HepG2 (cell line): Measurements from ENCODE around the gene ATP9B. TPM values are rescaled to one million over a fixed set of nuclear protein-coding genes. Genes with fewer than 3 reads are reported as not detected.

ENCODE experiments used
- DZIP1 ChIP-seq: sonication (generic); formaldehyde crosslinking; IDR thresholded peaks from 2 replicates; pipeline ENCODE4 v1.5.0; 2020; ENCODE audit warnings: mild to moderate bottlenecking, missing genetic modification reagents
- NFIB ChIP-seq: sonication (generic); formaldehyde crosslinking; IDR thresholded peaks from 2 replicates; pipeline ENCODE4 v1.9.0; 2021; ENCODE audit warnings: missing genetic modification reagents, mild to moderate bottlenecking, borderline replicate concordance
- RBM22 ChIP-seq: fragments of 200-400 bp; formaldehyde crosslinking; optimal IDR thresholded peaks from 2 replicates; pipeline ENCODE3; 2017; ENCODE audit warnings: mild to moderate bottlenecking, low read length, moderate library complexity
- SPEN ChIP-seq: sonication (generic); formaldehyde crosslinking; IDR thresholded peaks from 2 replicates; pipeline ENCODE4 v1.5.1; 2020; ENCODE audit warnings: low read depth, mild to moderate bottlenecking, missing genetic modification reagents
- TCF12 ChIP-seq, 2 experiments: fragments of 450-650 bp in 1 of 2; sonication (generic) in 1 of 2; formaldehyde crosslinking in 1 of 2; IDR thresholded peaks; 2 replicates each; pipeline versions ENCODE4 v1.6.1 to v1.8.0; 2017 to 2022; ENCODE audit warnings: antibody characterized with exemption in 1 of 2, mild to moderate bottlenecking in 1 of 2, missing genetic modification reagents in 1 of 2, moderate library complexity in 1 of 2
- ZNF317 ChIP-seq: sonication (generic); formaldehyde crosslinking; IDR thresholded peaks from 2 replicates; pipeline ENCODE4 v1.5.0; 2020; ENCODE audit warnings: mild to moderate bottlenecking, missing genetic modification reagents
- polyA plus RNA-seq, 8 experiments: library from polyadenylated mRNA; depleted of rRNA in 3 of 8; stranded (reverse) in 7 of 8; unstranded in 1 of 8; fragments of >200 nt; fragmentation: Illumina TruSeq in 4 of 8; extraction: Trizol in 4 of 8; gene quantifications; 2 replicates each; pipeline versions ENCODE4 v1.2.1 to v1.2.3, GENCODE V29; 2011 to 2016; ENCODE audit warnings: low read depth in 4 of 8, missing spikeins in 1 of 8, mixed read lengths in 1 of 8; ENCODE audit not compliant: insufficient read depth in 1 of 8
- total RNA-seq, 5 experiments: library from RNA; depleted of rRNA; stranded (reverse); fragments of >200 nt; fragmentation: Illumina TruSeq; extraction: Trizol; gene quantifications; 2 replicates each; pipeline ENCODE4 v1.2.3, GENCODE V29; 2016; ENCODE audit warnings: low read depth in 1 of 5
- TF ChIP-seq, protein P1 (sequence below): sonication (generic); formaldehyde crosslinking; IDR thresholded peaks from 2 replicates; pipeline ENCODE4 v1.4.0; 2020; ENCODE audit warnings: low read depth, mild to moderate bottlenecking, missing genetic modification reagents

Gene ATP9B
- total and polyA plus RNA-seq, 2 of the 13 experiments (the other 11 are each of a cell fraction or from before 2014, with no cell fraction given) = 10.8 to 11.3 TPM

- TF ChIP-seq ZNF317 (CRISPR knock-in tag) (no peak), DZIP1 (CRISPR knock-in tag) (no peak), TCF12 (IDR thresholded peaks at IDR 0.05) (no peak), TCF12 (CRISPR knock-in tag; IDR thresholded peaks at IDR 0.05) (no peak), SPEN (CRISPR knock-in tag) (no peak), RBM22 (no peak), NFIB (CRISPR knock-in tag) (no peak)
- TF ChIP-seq, protein P1, sequence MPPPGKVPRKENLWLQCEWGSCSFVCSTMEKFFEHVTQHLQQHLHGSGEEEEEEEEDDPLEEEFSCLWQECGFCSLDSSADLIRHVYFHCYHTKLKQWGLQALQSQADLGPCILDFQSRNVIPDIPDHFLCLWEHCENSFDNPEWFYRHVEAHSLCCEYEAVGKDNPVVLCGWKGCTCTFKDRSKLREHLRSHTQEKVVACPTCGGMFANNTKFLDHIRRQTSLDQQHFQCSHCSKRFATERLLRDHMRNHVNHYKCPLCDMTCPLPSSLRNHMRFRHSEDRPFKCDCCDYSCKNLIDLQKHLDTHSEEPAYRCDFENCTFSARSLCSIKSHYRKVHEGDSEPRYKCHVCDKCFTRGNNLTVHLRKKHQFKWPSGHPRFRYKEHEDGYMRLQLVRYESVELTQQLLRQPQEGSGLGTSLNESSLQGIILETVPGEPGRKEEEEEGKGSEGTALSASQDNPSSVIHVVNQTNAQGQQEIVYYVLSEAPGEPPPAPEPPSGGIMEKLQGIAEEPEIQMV (CRISPR knock-in tag) = no peak
Observed at GRCh38 chr18:79374408-79375171, 305.4 kb downstream of the ATP9B start (continued).
